CD8-positive, alpha-beta memory T cell (primary cell): ENCODE results near the gene ANKRD23. TPM values are rescaled to one million over a fixed set of nuclear protein-coding genes. Genes with fewer than 3 reads are reported as not detected.

ENCODE experiments used
- CTCF ChIA-PET: fragments of 350-600 bp; sonication (Branson Sonifier 250); formaldehyde crosslinking; loops from one replicate; lab custom pipeline; 2021; ENCODE audit warnings: antibody characterized with exemption; lab: Charles Lee
- POLR2A ChIA-PET: fragments of 350-600 bp; sonication (Branson Sonifier 250); formaldehyde crosslinking; loops from one replicate; lab custom pipeline; 2021; ENCODE audit warnings: antibody characterized with exemption; lab: Charles Lee
- DNase-seq, 5 donors: peaks; one replicate each; pipeline versions ENCODE4 v3.0.0 to v3.0.0-alpha.2; 2020 to 2022; ENCODE audit warnings: mixed read lengths in 1 of 5
- H3K27ac ChIP-seq: one replicate; pipeline ENCODE4 v1.7.0; 2013; ENCODE audit warnings: low read depth, mild to moderate bottlenecking, low read length, moderate library complexity
- H3K27me3 ChIP-seq: 2 replicates; pipeline ENCODE4 v1.7.0; 2013; ENCODE audit warnings: low read length, mild to moderate bottlenecking; ENCODE audit not compliant: insufficient read depth, poor library complexity, severe bottlenecking
- H3K36me3 ChIP-seq: 2 replicates; pipeline ENCODE4 v1.7.0; 2013; ENCODE audit warnings: mild to moderate bottlenecking, low read length, moderate library complexity; ENCODE audit not compliant: insufficient read depth
- H3K4me1 ChIP-seq: 2 replicates; pipeline ENCODE4 v1.7.0; 2013; ENCODE audit warnings: mild to moderate bottlenecking, low read length, moderate library complexity; ENCODE audit not compliant: insufficient read depth
- H3K4me3 ChIP-seq: 2 replicates; pipeline ENCODE4 v1.7.0; 2013; ENCODE audit warnings: mild to moderate bottlenecking, low read length
- H3K9me3 ChIP-seq: 2 replicates; pipeline ENCODE4 v1.7.0; 2013; ENCODE audit warnings: mild to moderate bottlenecking, low read length
- H3K27ac Mint-ChIP-seq, 8 donors: one replicate each; pipeline ENCODE4 v1.8.0; 2020 to 2021; ENCODE audit warnings: mixed read lengths in 8 of 8, mild to moderate bottlenecking in 6 of 8, inconsistent platforms in 3 of 8, moderate library complexity in 3 of 8
- H3K27me3 Mint-ChIP-seq, 2 donors: one replicate each; pipeline ENCODE4 v1.8.0; 2020 to 2021; ENCODE audit warnings: mixed read lengths in 2 of 2, mild to moderate bottlenecking in 1 of 2, moderate library complexity in 1 of 2
- H3K36me3 Mint-ChIP-seq, 3 donors: one replicate each; pipeline ENCODE4 v1.8.0; 2020 to 2021; ENCODE audit warnings: mixed read lengths in 3 of 3, inconsistent platforms in 1 of 3, mild to moderate bottlenecking in 1 of 3
- H3K4me1 Mint-ChIP-seq, 3 donors: one replicate each; pipeline ENCODE4 v1.8.0; 2020 to 2021; ENCODE audit warnings: mixed read lengths in 3 of 3, inconsistent platforms in 1 of 3, mild to moderate bottlenecking in 1 of 3
- H3K4me3 Mint-ChIP-seq, 7 donors: one replicate each; pipeline ENCODE4 v1.8.0; 2020 to 2021; ENCODE audit warnings: mixed read lengths in 7 of 7, mild to moderate bottlenecking in 6 of 7, moderate library complexity in 4 of 7, inconsistent platforms in 2 of 7
- H3K9me3 Mint-ChIP-seq, 5 donors: one replicate each; pipeline ENCODE4 v1.8.0; 2020 to 2022; ENCODE audit warnings: mixed read lengths in 5 of 5, mild to moderate bottlenecking in 3 of 5, moderate library complexity in 2 of 5, inconsistent platforms in 1 of 5
- polyA plus RNA-seq: library from polyadenylated mRNA; unstranded; fragments of 300-500 nt; fragmentation: Illumina TruSeq; gene quantifications from one replicate; pipeline ENCODE4 v1.2.3, GENCODE V29; 2021
- total RNA-seq, 2 experiments: library from RNA; stranded (reverse); gene quantifications; one replicate each; pipeline ENCODE4 v1.2.3, GENCODE V29; 2021

Gene ANKRD23
- total and polyA plus RNA-seq, 3 experiments from 2014 or later, result 0.47 to 3.9 (median 3.8) TPM

- Histone ChIP-seq H3K27me3 (no peaks in the 10 kb centered on the region), H3K4me3 (no peak overlapping the region), H3K9me3 (no peaks in the 10 kb centered on the region), H3K4me1 (peaks cover 32% of the 10 kb centered on the region), H3K27ac (no peak overlapping the region), H3K36me3 (peaks cover 6% of the 10 kb centered on the region)
- ChIA-PET CTCF (interaction anchor here (1.8 to 14.3 kb wide), 2 partner anchors 92 to 96 kb away, joined by 3 to 358 read pairs; no protein-coding TSS in a partner anchor), POLR2A (no interaction called here)
- no peak for DNase-seq
- Mint-ChIP-seq H3K4me1 (peaks cover 28 to 56% (median 43%) of the 10 kb centered on the region in 3 donors), H3K4me3 (peak overlapping the region in 6 of 7 donors; percentile 27 to 92 (median 60)), H3K27me3 (no peaks in the 10 kb centered on the region), H3K9me3 (no peaks in the 10 kb centered on the region), H3K36me3 (peaks cover 0 to 55% (median 12%) of the 10 kb centered on the region in 3 donors), H3K27ac (peak overlapping the region in 7 of 8 donors; percentile 8 to 82 (median 53))
Measured at GRCh38 chr2:96859681-96860064, 15.9 kb upstream of the ANKRD23 start.

GRCh38 chr2:96859099-96859649, 15.4 kb upstream of the ANKRD23 start:
- POLR2A ChIA-PET, result no interaction called here
- no peak overlapping the region for H3K27ac ChIP-seq

GRCh38 chr2:96857667-96858372, 14.0 kb upstream of the ANKRD23 start, which contains the start of gene ANKRD39:
ANKRD39 (minus strand) TSS chr2:96858016; CDS start chr2:96857987, 29 bp downstream.
- no peaks in the 10 kb centered on the region for H3K27me3 Mint-ChIP-seq
- peaks cover 0 to 53% (median 13%) of the 10 kb centered on the region in 3 donors for H3K36me3 Mint-ChIP-seq
- H3K4me1 Mint-ChIP-seq, result peaks cover 27 to 60% (median 52%) of the 10 kb centered on the region in 3 donors
- Histone ChIP-seq H3K27me3 (no peaks in the 10 kb centered on the region), H3K9me3 (no peaks in the 10 kb centered on the region), H3K36me3 (peaks cover 5% of the 10 kb centered on the region), H3K27ac (peak within 1 kb of the TSS; percentile 58), H3K4me3 (peak within 1 kb of the TSS; percentile 92), H3K4me1 (peaks cover 32% of the 10 kb centered on the region)
- DNase-seq, result peak; percentile 96 to 99 (median 98)
- CTCF ChIA-PET, result interaction anchor here (0.6 to 14.3 kb wide), 69 partner anchors 9 to 710 kb away, joined by 3 to 358 read pairs (median 5); partner anchors contain the start of genes ANKRD36, CNNM3, CNNM4 and SEMA4C
- peak within 1 kb of the TSS; percentile 8 to 92 (median 87) for H3K27ac Mint-ChIP-seq
- no peaks in the 10 kb centered on the region for H3K9me3 Mint-ChIP-seq
- POLR2A ChIA-PET, result interaction anchor here (0.5 to 2.3 kb wide), 19 partner anchors 9 to 1910 kb away, joined by 3 to 32 read pairs (median 5); partner anchors contain the start of genes ANKRD36, CNNM3, CNNM4 and KANSL3
- peak within 1 kb of the TSS; percentile 79 to 94 (median 92) for H3K4me3 Mint-ChIP-seq

More at GRCh38 chr2:96859099-96859649, 15.4 kb upstream of the ANKRD23 start:
- peak overlapping the region; percentile 8 to 83 (median 56) for H3K27ac Mint-ChIP-seq
- no peaks in the 10 kb centered on the region for H3K27me3 Mint-ChIP-seq
- H3K9me3 Mint-ChIP-seq, result no peaks in the 10 kb centered on the region
- peaks cover 32% of the 10 kb centered on the region for H3K4me1 ChIP-seq
- H3K36me3 Mint-ChIP-seq, result peaks cover 0 to 53% (median 12%) of the 10 kb centered on the region in 3 donors
- H3K36me3 ChIP-seq, result peaks cover 6% of the 10 kb centered on the region
- no peak for DNase-seq
- H3K4me1 Mint-ChIP-seq, result peaks cover 28 to 60% (median 47%) of the 10 kb centered on the region in 3 donors
- no peaks in the 10 kb centered on the region for H3K27me3 ChIP-seq
- peak overlapping the region; percentile 49 to 94 (median 79) for H3K4me3 Mint-ChIP-seq
- CTCF ChIA-PET, result interaction anchor here (1.5 to 14.3 kb wide), 12 partner anchors 10 to 108 kb away, joined by 3 to 358 read pairs (median 14); partner anchors contain the start of genes CNNM3 and SEMA4C
- no peak overlapping the region for H3K4me3 ChIP-seq
- H3K9me3 ChIP-seq, result no peaks in the 10 kb centered on the region

GRCh38 chr2:96856776-96857666, 13.2 kb upstream of the ANKRD23 start:
- CTCF ChIA-PET, result interaction anchor here (0.6 to 14.3 kb wide), 67 partner anchors 8 to 677 kb away, joined by 3 to 358 read pairs (median 5); partner anchors contain the start of genes ANKRD36, CNNM3, CNNM4 and SEMA4C
- peaks cover 32% of the 10 kb centered on the region for H3K4me1 ChIP-seq
- peak overlapping the region; percentile 8 to 92 (median 87) for H3K27ac Mint-ChIP-seq

GRCh38 chr2:96853321-96853720, 9.5 kb upstream of the ANKRD23 start:
- H3K4me3 ChIP-seq, result no peak overlapping the region
- ChIA-PET POLR2A (no interaction called here), CTCF (interaction anchor here (1.8 kb wide), 1 partner anchor 259 kb away, joined by 8 read pairs; the partner anchor contains the start of gene ANKRD36)
- no peaks in the 10 kb centered on the region for H3K27me3 Mint-ChIP-seq
- H3K27ac Mint-ChIP-seq, result no peak overlapping the region
- H3K4me1 Mint-ChIP-seq, result peaks cover 18 to 36% (median 33%) of the 10 kb centered on the region in 3 donors
- H3K4me1 ChIP-seq, result peaks cover 15% of the 10 kb centered on the region
- H3K9me3 ChIP-seq, result no peaks in the 10 kb centered on the region
- peak overlapping the region in 1 of 7 donors; percentile 65 for H3K4me3 Mint-ChIP-seq
- H3K27me3 ChIP-seq, result no peaks in the 10 kb centered on the region
- H3K36me3 ChIP-seq, result peaks cover 16% of the 10 kb centered on the region
- no peaks in the 10 kb centered on the region for H3K9me3 Mint-ChIP-seq
- H3K27ac ChIP-seq, result no peak overlapping the region
- DNase-seq, result no peak
- H3K36me3 Mint-ChIP-seq, result peaks cover 0 to 60% (median 13%) of the 10 kb centered on the region in 3 donors

More at GRCh38 chr2:96856776-96857666, 13.2 kb upstream of the ANKRD23 start:
- Mint-ChIP-seq H3K4me1 (peaks cover 27 to 61% (median 51%) of the 10 kb centered on the region in 3 donors), H3K27me3 (no peaks in the 10 kb centered on the region), H3K9me3 (no peaks in the 10 kb centered on the region), H3K4me3 (peak overlapping the region; percentile 79 to 94 (median 92)), H3K36me3 (peaks cover 0 to 56% (median 13%) of the 10 kb centered on the region in 3 donors)
- Histone ChIP-seq H3K9me3 (no peaks in the 10 kb centered on the region), H3K4me3 (peak overlapping the region; percentile 92), H3K27ac (peak overlapping the region; percentile 58), H3K36me3 (peaks cover 9% of the 10 kb centered on the region), H3K27me3 (no peaks in the 10 kb centered on the region)
- DNase-seq, result peak in 1 of 5 donors; percentile 18
- POLR2A ChIA-PET, result interaction anchor here (0.6 to 2.3 kb wide), 15 partner anchors 11 to 319 kb away, joined by 3 to 32 read pairs (median 8); partner anchors contain the start of genes ANKRD36, CNNM3 and CNNM4

DNA sequence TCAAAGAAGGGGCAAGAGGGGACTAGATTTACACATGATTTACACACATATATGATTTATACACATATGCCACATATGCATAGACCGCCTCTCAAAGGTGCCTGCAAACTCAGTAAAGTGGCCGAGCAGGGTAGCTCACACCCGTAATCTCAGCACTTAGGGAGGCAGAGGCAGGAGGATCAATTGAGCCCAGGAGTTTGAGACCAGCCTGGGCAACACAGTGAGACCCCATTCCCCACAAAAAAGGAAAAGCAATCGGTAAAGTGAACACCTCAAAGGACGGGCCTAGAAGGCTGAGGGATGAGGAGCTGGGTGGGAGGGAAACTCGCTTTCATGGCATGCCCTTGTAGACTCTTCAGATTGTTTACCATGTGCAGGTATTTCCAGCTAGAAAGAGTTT, 8.8 kb upstream of the ANKRD23 start:
- H3K36me3 Mint-ChIP-seq, result peaks cover 0 to 67% (median 17%) of the 10 kb centered on the region in 3 donors
- Histone ChIP-seq H3K36me3 (peaks cover 22% of the 10 kb centered on the region), H3K4me3 (no peak overlapping the region), H3K9me3 (no peaks in the 10 kb centered on the region), H3K27ac (no peak overlapping the region), H3K4me1 (peaks cover 15% of the 10 kb centered on the region), H3K27me3 (no peaks in the 10 kb centered on the region)
- no peaks in the 10 kb centered on the region for H3K27me3 Mint-ChIP-seq
- H3K9me3 Mint-ChIP-seq, result no peaks in the 10 kb centered on the region
- ChIA-PET POLR2A (no interaction called here), CTCF (interaction anchor here (0.9 to 1.8 kb wide), 4 partner anchors 36 to 260 kb away, joined by 3 to 8 read pairs (median 4); partner anchors contain the start of genes ANKRD36 and CNNM3)
- peak overlapping the region in 2 of 8 donors; percentile 60 to 92 for H3K27ac Mint-ChIP-seq
- peaks cover 18 to 36% (median 33%) of the 10 kb centered on the region in 3 donors for H3K4me1 Mint-ChIP-seq
- no peak for DNase-seq
- peak overlapping the region in 1 of 7 donors; percentile 65 for H3K4me3 Mint-ChIP-seq

DNA sequence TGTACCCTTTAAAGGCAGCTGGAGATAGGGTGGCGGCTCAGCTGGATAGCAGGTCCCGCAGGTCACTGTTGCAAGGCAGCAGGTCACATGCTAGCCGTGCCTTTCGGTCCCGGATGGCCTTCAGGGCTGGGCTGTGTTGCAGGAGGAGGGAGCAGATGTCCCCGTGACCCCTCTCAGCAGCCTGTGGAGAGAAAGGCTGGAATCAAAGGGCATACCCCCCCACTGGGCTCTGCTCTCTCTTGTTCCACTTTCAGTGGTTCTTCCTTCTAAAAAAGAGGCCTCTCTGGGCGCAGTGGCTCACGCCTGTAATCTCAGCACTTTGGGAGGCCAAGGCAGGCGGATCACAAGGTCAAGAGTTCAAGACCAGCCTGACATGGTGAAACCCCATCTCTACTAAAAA, 4.4 kb upstream of the ANKRD23 start:
- H3K27ac Mint-ChIP-seq, result no peak overlapping the region
- Histone ChIP-seq H3K9me3 (no peaks in the 10 kb centered on the region), H3K4me1 (no peaks in the 10 kb centered on the region), H3K27me3 (no peaks in the 10 kb centered on the region), H3K36me3 (peaks cover 22% of the 10 kb centered on the region), H3K4me3 (no peak overlapping the region), H3K27ac (no peak overlapping the region)
- no peaks in the 10 kb centered on the region for H3K27me3 Mint-ChIP-seq
- no peaks in the 10 kb centered on the region for H3K9me3 Mint-ChIP-seq
- no peak overlapping the region for H3K4me3 Mint-ChIP-seq
- ChIA-PET POLR2A (no interaction called here), CTCF (interaction anchor here (1.6 to 2.1 kb wide), 2 partner anchors 10 to 114 kb away, joined by 7 to 9 read pairs (median 7); partner anchors contain the start of gene ANKRD39)
- no peak for DNase-seq
- peaks cover 3 to 63% (median 16%) of the 10 kb centered on the region in 3 donors for H3K36me3 Mint-ChIP-seq
- H3K4me1 Mint-ChIP-seq, result peaks cover 2 to 14% (median 8%) of the 10 kb centered on the region in 3 donors
